CD14-positive monocyte (primary cell): ENCODE results near the gene AFF1. TPM values are rescaled to one million over a fixed set of nuclear protein-coding genes. Genes with fewer than 3 reads are reported as not detected.

Experiments
- DNase-seq, 3 donors: peaks; one replicate each; pipeline ENCODE4 v3.0.0-alpha.2; 2011 to 2022
- H2AFZ ChIP-seq: 2 replicates; pipeline ENCODE4 v1.6.0; 2012; ENCODE audit warnings: mild to moderate bottlenecking, low read depth, low read length, inconsistent platforms; ENCODE audit not compliant: insufficient read depth, poor library complexity, severe bottlenecking
- H3K27ac ChIP-seq, 2 donors: 1 replicate in 1 of 2; 2 replicates in 1 of 2; pipeline ENCODE4 v1.5.1; 2012 to 2013; ENCODE audit warnings: low read length in 2 of 2, control low read depth in 1 of 2, inconsistent platforms in 1 of 2, low read depth in 1 of 2, mild to moderate bottlenecking in 1 of 2
- H3K27me3 ChIP-seq, 2 donors: one replicate each; pipeline versions ENCODE4 v1.6.0 to v1.6.1; 2011 to 2013; ENCODE audit warnings: low read length in 2 of 2; ENCODE audit not compliant: control insufficient read depth in 2 of 2, insufficient read depth in 2 of 2
- H3K36me3 ChIP-seq, 2 donors: replicated peaks in 1 of 2; 1 replicate in 1 of 2; 2 replicates in 1 of 2; pipeline versions ENCODE4 v1.5.1 to v1.6.1; 2012 to 2013; ENCODE audit warnings: low read length in 2 of 2, control low read depth in 1 of 2, inconsistent platforms in 1 of 2, mild to moderate bottlenecking in 1 of 2; ENCODE audit not compliant: insufficient read depth in 2 of 2, control insufficient read depth in 1 of 2
- H3K4me1 ChIP-seq, 2 donors: 1 replicate in 1 of 2; 2 replicates in 1 of 2; pipeline versions ENCODE4 v1.5.1 to v1.6.1; 2012 to 2013; ENCODE audit warnings: low read length in 2 of 2, control low read depth in 1 of 2, inconsistent platforms in 1 of 2, mild to moderate bottlenecking in 1 of 2, moderate library complexity in 1 of 2; ENCODE audit not compliant: insufficient read depth in 2 of 2, control insufficient read depth in 1 of 2
- H3K4me2 ChIP-seq: replicated peaks from 2 replicates; pipeline ENCODE3; 2012; ENCODE audit warnings: low read length, moderate library complexity, mild to moderate bottlenecking; ENCODE audit not compliant: poor library complexity, severe bottlenecking; ENCODE audit errors: extremely low read depth
- H3K4me3 ChIP-seq, 3 experiments: fragments of 200-600 bp in 1 of 3; sonication (generic) in 1 of 3; replicated peaks in 1 of 3; 1 replicate in 2 of 3; 2 replicates in 1 of 3; pipeline ENCODE4 v1.5.1; 2011 to 2013; ENCODE audit warnings: low read length in 3 of 3, mild to moderate bottlenecking in 3 of 3, control low read depth in 2 of 3, low read depth in 2 of 3, inconsistent platforms in 1 of 3, moderate library complexity in 1 of 3
- H3K79me2 ChIP-seq: 2 replicates; pipeline ENCODE4 v1.6.0; 2012; ENCODE audit warnings: mild to moderate bottlenecking, control low read depth, inconsistent platforms, low read length, moderate library complexity; ENCODE audit not compliant: insufficient read depth
- H3K9ac ChIP-seq: 2 replicates; pipeline ENCODE4 v1.6.0; 2017; ENCODE audit warnings: low read length, mild to moderate bottlenecking; ENCODE audit not compliant: insufficient read depth, poor library complexity, severe bottlenecking
- H3K9me3 ChIP-seq, 2 donors: replicated peaks in 1 of 2; 1 replicate in 1 of 2; 2 replicates in 1 of 2; pipeline versions ENCODE4 v1.5.1 to v1.6.1; 2012 to 2013; ENCODE audit warnings: low read length in 2 of 2, control low read depth in 1 of 2; ENCODE audit not compliant: control insufficient read depth in 1 of 2, insufficient read depth in 1 of 2
- H4K20me1 ChIP-seq: 2 replicates; pipeline ENCODE4 v1.6.0; 2012; ENCODE audit warnings: mild to moderate bottlenecking, low read length, control low read depth, moderate library complexity; ENCODE audit not compliant: insufficient read depth
- H3K27ac Mint-ChIP-seq, 7 donors: one replicate each; pipeline ENCODE4 v1.8.0; 2020; ENCODE audit warnings: mild to moderate bottlenecking in 7 of 7, mixed read lengths in 7 of 7, moderate library complexity in 6 of 7, inconsistent platforms in 2 of 7
- H3K27me3 Mint-ChIP-seq, 3 donors: one replicate each; pipeline ENCODE4 v1.8.0; 2021 to 2022; ENCODE audit warnings: low read depth in 3 of 3, mild to moderate bottlenecking in 3 of 3, mixed read lengths in 3 of 3, moderate library complexity in 3 of 3, inconsistent platforms in 1 of 3
- H3K36me3 Mint-ChIP-seq, 2 donors: one replicate each; pipeline ENCODE4 v1.8.0; 2020; ENCODE audit warnings: mixed read lengths in 2 of 2, inconsistent platforms in 1 of 2, mild to moderate bottlenecking in 1 of 2
- H3K4me1 Mint-ChIP-seq: one replicate; pipeline ENCODE4 v1.8.0; 2020; ENCODE audit warnings: mild to moderate bottlenecking, mixed read lengths
- H3K4me3 Mint-ChIP-seq, 2 donors: one replicate each; pipeline ENCODE4 v1.8.0; 2020; ENCODE audit warnings: mild to moderate bottlenecking in 2 of 2, mixed read lengths in 2 of 2, moderate library complexity in 1 of 2
- H3K9me3 Mint-ChIP-seq, 7 donors: one replicate each; pipeline ENCODE4 v1.8.0; 2020 to 2022; ENCODE audit warnings: mixed read lengths in 7 of 7, mild to moderate bottlenecking in 6 of 7, moderate library complexity in 6 of 7, inconsistent platforms in 2 of 7
- CTCF ChIP-seq: fragments of 200-600 bp; IDR thresholded peaks from one replicate; pipeline ENCODE4 v1.8.0; 2022; ENCODE audit warnings: antibody characterized with exemption, mild to moderate bottlenecking
- WGBS: methylation state at CpG from one replicate; pipeline ENCODE4 v1.1.5; 2013; ENCODE audit warnings: missing lambda C conversion rate; ENCODE audit not compliant: insufficient coverage; 5-methylcytosine and 5-hydroxymethylcytosine counted together
- intact Hi-C, 2 donors: fragments of 100-400 bp; cut with micrococcal nuclease; formaldehyde crosslinking; loops; one replicate each; pipeline versions ENCODE4 v1.15.0 to v1.15.1; 2023
- polyA plus RNA-seq, 3 donors: library from polyadenylated mRNA; depleted of rRNA in 1 of 3; unstranded in 2 of 3; stranded (reverse) in 1 of 3; fragments of 300-500 nt in 2 of 3; fragments of >200 nt in 1 of 3; fragmentation: Illumina TruSeq in 2 of 3; gene quantifications; 1 replicate in 2 of 3; 2 replicates in 1 of 3; pipeline ENCODE4 v1.2.3, GENCODE V29; 2012 to 2021

The AFF1 gene
- polyA plus RNA-seq, 3 donors = 7.5 to 20.9 (median 16.3) TPM

GRCh38 chr4:86919561-86920223 is 15.1 kb upstream of the AFF1 start:
- DNase-seq = no peak
- no peak overlapping the region for H3K9ac ChIP-seq
- Mint-ChIP-seq H3K4me1 (peaks cover 55% of the 10 kb centered on the region), H3K36me3 (peaks cover 0 to 10% of the 10 kb centered on the region in 2 donors), H3K9me3 (peaks cover 0 to 7% (median 0%) of the 10 kb centered on the region in 7 donors), H3K27ac (peak overlapping the region in 5 of 7 donors; percentile 10 to 58 (median 15)), H3K27me3 (no peaks in the 10 kb centered on the region), H3K4me3 (no peak overlapping the region)
- no peaks in the 10 kb centered on the region for H3K9me3 ChIP-seq
- no peaks in the 10 kb centered on the region for H3K79me2 ChIP-seq
- peaks cover 35 to 53% of the 10 kb centered on the region in 2 donors for H3K4me1 ChIP-seq
- TF ChIP-seq CTCF = no peak
- H3K36me3 ChIP-seq = no peaks in the 10 kb centered on the region
- intact Hi-C loops = loop anchor here (2.0 to 10.0 kb wide), 5 partner anchors 23 to 315 kb away; partner anchors contain the start of gene KLHL8 (in 1 of the 2)
- H3K27me3 ChIP-seq = no peaks in the 10 kb centered on the region
- no peaks in the 10 kb centered on the region for H4K20me1 ChIP-seq
- no peak overlapping the region for H2AFZ ChIP-seq
- WGBS = 100% methylated on average over 1 of the region's 4 CpGs
- H3K27ac ChIP-seq = no peak overlapping the region
- no peak overlapping the region for H3K4me3 ChIP-seq
- H3K4me2 ChIP-seq = no peak overlapping the region

GRCh38 chr4:86921608-86922252 is 13.1 kb upstream of the AFF1 start:
- peaks cover 40 to 53% of the 10 kb centered on the region in 2 donors for H3K4me1 ChIP-seq
- no peaks in the 10 kb centered on the region for H3K9me3 ChIP-seq
- peaks cover 0 to 7% (median 0%) of the 10 kb centered on the region in 7 donors for H3K9me3 Mint-ChIP-seq
- H3K4me1 Mint-ChIP-seq = peaks cover 65% of the 10 kb centered on the region
- H3K36me3 ChIP-seq = no peaks in the 10 kb centered on the region
- no peak overlapping the region for H3K9ac ChIP-seq
- H3K4me2 ChIP-seq = peak overlapping the region; percentile 11
- no peaks in the 10 kb centered on the region for H3K27me3 Mint-ChIP-seq
- H3K4me3 Mint-ChIP-seq = peak overlapping the region in 1 of 2 donors; percentile 68
- H2AFZ ChIP-seq = no peak overlapping the region
- H3K4me3 ChIP-seq = peak overlapping the region in 1 of 3 experiments; percentile 24
- H3K79me2 ChIP-seq = no peaks in the 10 kb centered on the region
- peak overlapping the region in 1 of 2 donors; percentile 50 for H3K27ac ChIP-seq
- no peaks in the 10 kb centered on the region for H3K27me3 ChIP-seq
- peak in 2 of 3 donors; percentile 40 to 48 for DNase-seq
- H3K36me3 Mint-ChIP-seq = peaks cover 0 to 10% of the 10 kb centered on the region in 2 donors
- intact Hi-C loops = loop anchor here (2.0 to 10.0 kb wide), 4 partner anchors 25 to 313 kb away; no protein-coding TSS in a partner anchor
- no peak for TF ChIP-seq CTCF
- peak overlapping the region; percentile 64 to 94 (median 78) for H3K27ac Mint-ChIP-seq
- no peaks in the 10 kb centered on the region for H4K20me1 ChIP-seq
- WGBS = 0% methylated on average over 1 of the region's 1 CpG
